ENCODE measurements around the gene RAB39A. TPM values are rescaled to one million over a fixed set of nuclear protein-coding genes. Genes with fewer than 3 reads are reported as not detected.

The RAB39A gene
- total and polyA plus RNA-seq, 9 of the 15 experiments (the other 6 are each of a cell fraction or from before 2014, with no cell fraction given): not detected

- TF ChIP-seq, protein P1, sequence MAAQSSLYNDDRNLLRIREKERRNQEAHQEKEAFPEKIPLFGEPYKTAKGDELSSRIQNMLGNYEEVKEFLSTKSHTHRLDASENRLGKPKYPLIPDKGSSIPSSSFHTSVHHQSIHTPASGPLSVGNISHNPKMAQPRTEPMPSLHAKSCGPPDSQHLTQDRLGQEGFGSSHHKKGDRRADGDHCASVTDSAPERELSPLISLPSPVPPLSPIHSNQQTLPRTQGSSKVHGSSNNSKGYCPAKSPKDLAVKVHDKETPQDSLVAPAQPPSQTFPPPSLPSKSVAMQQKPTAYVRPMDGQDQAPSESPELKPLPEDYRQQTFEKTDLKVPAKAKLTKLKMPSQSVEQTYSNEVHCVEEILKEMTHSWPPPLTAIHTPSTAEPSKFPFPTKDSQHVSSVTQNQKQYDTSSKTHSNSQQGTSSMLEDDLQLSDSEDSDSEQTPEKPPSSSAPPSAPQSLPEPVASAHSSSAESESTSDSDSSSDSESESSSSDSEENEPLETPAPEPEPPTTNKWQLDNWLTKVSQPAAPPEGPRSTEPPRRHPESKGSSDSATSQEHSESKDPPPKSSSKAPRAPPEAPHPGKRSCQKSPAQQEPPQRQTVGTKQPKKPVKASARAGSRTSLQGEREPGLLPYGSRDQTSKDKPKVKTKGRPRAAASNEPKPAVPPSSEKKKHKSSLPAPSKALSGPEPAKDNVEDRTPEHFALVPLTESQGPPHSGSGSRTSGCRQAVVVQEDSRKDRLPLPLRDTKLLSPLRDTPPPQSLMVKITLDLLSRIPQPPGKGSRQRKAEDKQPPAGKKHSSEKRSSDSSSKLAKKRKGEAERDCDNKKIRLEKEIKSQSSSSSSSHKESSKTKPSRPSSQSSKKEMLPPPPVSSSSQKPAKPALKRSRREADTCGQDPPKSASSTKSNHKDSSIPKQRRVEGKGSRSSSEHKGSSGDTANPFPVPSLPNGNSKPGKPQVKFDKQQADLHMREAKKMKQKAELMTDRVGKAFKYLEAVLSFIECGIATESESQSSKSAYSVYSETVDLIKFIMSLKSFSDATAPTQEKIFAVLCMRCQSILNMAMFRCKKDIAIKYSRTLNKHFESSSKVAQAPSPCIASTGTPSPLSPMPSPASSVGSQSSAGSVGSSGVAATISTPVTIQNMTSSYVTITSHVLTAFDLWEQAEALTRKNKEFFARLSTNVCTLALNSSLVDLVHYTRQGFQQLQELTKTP (IDR thresholded peaks at IDR 0.05; ENCODE audit: low read depth in 1 of 2, partially characterized antibody in 2 of 2): no peak
- TF ChIP-seq, protein P2, sequence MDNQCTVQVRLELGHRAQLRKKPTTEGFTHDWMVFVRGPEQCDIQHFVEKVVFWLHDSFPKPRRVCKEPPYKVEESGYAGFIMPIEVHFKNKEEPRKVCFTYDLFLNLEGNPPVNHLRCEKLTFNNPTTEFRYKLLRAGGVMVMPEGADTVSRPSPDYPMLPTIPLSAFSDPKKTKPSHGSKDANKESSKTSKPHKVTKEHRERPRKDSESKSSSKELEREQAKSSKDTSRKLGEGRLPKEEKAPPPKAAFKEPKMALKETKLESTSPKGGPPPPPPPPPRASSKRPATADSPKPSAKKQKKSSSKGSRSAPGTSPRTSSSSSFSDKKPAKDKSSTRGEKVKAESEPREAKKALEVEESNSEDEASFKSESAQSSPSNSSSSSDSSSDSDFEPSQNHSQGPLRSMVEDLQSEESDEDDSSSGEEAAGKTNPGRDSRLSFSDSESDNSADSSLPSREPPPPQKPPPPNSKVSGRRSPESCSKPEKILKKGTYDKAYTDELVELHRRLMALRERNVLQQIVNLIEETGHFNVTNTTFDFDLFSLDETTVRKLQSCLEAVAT (IDR thresholded peaks at IDR 0.05): no peak
These were observed 28.9 kb downstream of the RAB39A start (continued) for GRCh38 chr11:107957109-107957588.

- POLR2A ChIA-PET: interaction anchor here (1.5 kb wide), 1 partner anchor 8 kb away, joined by 3 read pairs; no protein-coding TSS in a partner anchor
- BruUV-seq (replicated peaks): no TSS peak
- TF ChIP-seq FOXK2 (conservative IDR thresholded peaks at IDR 0.05 in 1 of 2, IDR thresholded peaks at IDR 0.05 in 1 of 2; ENCODE audit: low read depth in 2 of 2): no peak
- no peak for TF ChIP-seq ZNF384 (IDR thresholded peaks at IDR 0.05; ENCODE audit: low read depth, low read length)
- no peak for TF ChIP-seq HNRNPH1 (optimal IDR thresholded peaks at IDR 0.05; ENCODE audit: low read depth, low read length)
- TF ChIP-seq E2F1 (CRISPR knock-in tag; IDR thresholded peaks at IDR 0.05): no peak
- no peak for TF ChIP-seq ZC3H4 (CRISPR knock-in tag; IDR thresholded peaks at IDR 0.05; ENCODE audit: borderline replicate concordance)
- no peak for TF ChIP-seq MAFG (tag; conservative IDR thresholded peaks at IDR 0.05)
- TF ChIP-seq HES1 (IDR thresholded peaks at IDR 0.05; ENCODE audit: low read depth): no peak
These were observed 33.2 kb downstream of the RAB39A start for GRCh38 chr11:107961480-107961879.

More at GRCh38 chr11:107961480-107961879, 33.2 kb downstream of the RAB39A start:
- H3K36me3 ChIP-seq (ENCODE audit: control insufficient read depth, insufficient read depth, low read length): no peaks in the 10 kb centered on the region
- H3K27me3 ChIP-seq (ENCODE audit: control insufficient read depth in 2 of 2, insufficient read depth in 2 of 2, low read length in 2 of 2): peaks cover 6 to 13% of the 10 kb centered on the region in 2 experiments; a peak in 4 of 5 replicates
- no peak overlapping the region for H2AFZ ChIP-seq (ENCODE audit: low read depth, low read length)
- H3K4me1 ChIP-seq (replicated peaks in 1 of 2; ENCODE audit: control insufficient read depth in 2 of 2, insufficient read depth in 2 of 2, low read length in 2 of 2): no peaks in the 10 kb centered on the region
- in situ Hi-C loops (cut with MboI): no loop called here
- no peaks in the 10 kb centered on the region for H3K9me3 ChIP-seq (replicated peaks; ENCODE audit: control insufficient read depth, insufficient read depth, low read depth, low read length)
- H3K27ac ChIP-seq (ENCODE audit: extremely low read depth, low read depth, low read length): no peak overlapping the region
- no peak for ATAC-seq
- no peaks in the 10 kb centered on the region for H4K20me1 ChIP-seq (replicated peaks; ENCODE audit: control insufficient read depth, insufficient read depth, low read length)
- CTCF ChIA-PET (ENCODE audit: low intra/inter-chr PET ratio): no interaction called here
- no peak overlapping the region for H3K4me2 ChIP-seq (ENCODE audit: insufficient read depth, low read length)
- no peak for FAIRE-seq
- no peaks in the 10 kb centered on the region for H3K79me2 ChIP-seq (ENCODE audit: control insufficient read depth, insufficient read depth, low read length)
- no peak overlapping the region for H3K9ac ChIP-seq (ENCODE audit: insufficient read depth in 1 of 2, low read depth in 2 of 2, low read length in 2 of 2)
- H3K9me1 ChIP-seq (ENCODE audit: control insufficient read depth, insufficient read depth, low read length): no peaks in the 10 kb centered on the region
- 3% methylated on average over 3 of the region's 3 CpGs for WGBS (ENCODE audit: insufficient coverage, low coverage, missing lambda C conversion rate)
- DNase-seq (ENCODE audit: extremely low read depth in 1 of 4, low spot score in 3 of 4): no peak
- H3K4me3 ChIP-seq: no peak overlapping the region
- intact Hi-C loops (cut with micrococcal nuclease): no loop called here
